ENCODE measurements around the gene NDRG3. TPM values are rescaled to one million over a fixed set of nuclear protein-coding genes. Genes with fewer than 3 reads are reported as not detected.
"Not testable (repeated sequence)": the region's sequence is repeated elsewhere in the genome, so short reads cannot be mapped to it uniquely, and the experiment has no call there.

Gene NDRG3
- total and polyA plus RNA-seq, 4 donors: 46.3 to 96.2 (median 85.0) TPM

DNA sequence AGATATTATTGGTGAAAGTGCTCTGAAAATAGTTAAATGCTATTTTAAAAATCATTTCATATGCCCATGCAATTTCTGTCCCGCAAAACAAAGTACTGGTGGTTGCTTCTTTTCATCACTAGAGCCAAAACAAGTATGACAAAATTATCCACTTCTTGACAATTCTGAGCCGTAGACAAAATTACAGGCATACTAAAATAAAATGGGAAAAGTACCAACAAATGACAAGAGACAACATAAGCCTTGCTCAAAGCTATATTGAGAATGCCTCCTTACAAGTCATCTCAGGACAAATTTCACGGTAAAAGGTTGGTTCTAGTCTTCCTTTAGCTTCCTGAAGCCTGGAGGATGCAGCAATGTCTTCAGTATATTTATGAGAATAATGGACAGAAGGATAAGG lies 28.9 kb downstream of the NDRG3 start:
- Histone ChIP-seq H3K27me3 (ENCODE audit: control insufficient read depth, insufficient read depth, low read length) (no peaks in the 10 kb centered on the region), H3K4me1 (ENCODE audit: control insufficient read depth, insufficient read depth, low read length) (no peaks in the 10 kb centered on the region), H3K36me3 (ENCODE audit: control insufficient read depth, insufficient read depth, low read length) (peaks cover 21% of the 10 kb centered on the region), H3K9me3 (ENCODE audit: control insufficient read depth, insufficient read depth, low read length) (no peaks in the 10 kb centered on the region), H3K27ac (ENCODE audit: low read depth, low read length) (no peak overlapping the region), H3K4me3 (ENCODE audit: low read depth, low read length) (no peak overlapping the region)
- DNase-seq (ENCODE audit: low read depth in 4 of 6, low spot score in 6 of 6): peak in 1 of 6 donors; percentile 51
- WGBS (ENCODE audit: insufficient coverage): no CpG with 5 or more reads among the region's 3 CpGs

DNA sequence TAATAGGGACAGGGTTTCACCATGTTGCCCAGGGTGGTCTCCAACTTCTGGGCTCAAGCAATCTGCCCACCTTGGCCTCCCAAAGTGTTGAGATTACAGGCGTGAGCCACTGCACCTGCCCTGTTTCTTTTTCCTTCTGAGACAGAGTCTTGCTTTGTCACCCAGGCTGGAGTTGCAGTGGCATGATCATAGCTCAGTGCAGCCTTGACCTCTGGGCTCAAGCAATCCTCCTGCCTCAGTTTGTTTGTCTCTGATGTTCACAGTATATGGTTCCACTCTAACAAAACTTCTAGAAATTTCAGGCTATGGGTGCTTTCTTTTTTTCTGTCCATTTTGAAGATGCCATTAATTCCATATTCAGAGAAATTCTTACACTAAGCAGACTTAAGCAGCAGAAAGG lies 33.1 kb downstream of the NDRG3 start:
- no peaks in the 10 kb centered on the region for H3K9me3 ChIP-seq (ENCODE audit: control insufficient read depth, insufficient read depth, low read length)
- H3K27me3 ChIP-seq (ENCODE audit: control insufficient read depth, insufficient read depth, low read length): no peaks in the 10 kb centered on the region
- H3K4me1 ChIP-seq (ENCODE audit: control insufficient read depth, insufficient read depth, low read length): no peaks in the 10 kb centered on the region
- H3K27ac ChIP-seq (ENCODE audit: low read depth, low read length): no peak overlapping the region
- WGBS (ENCODE audit: insufficient coverage): 100% methylated on average over 1 of the region's 1 CpG
- H3K4me3 ChIP-seq (ENCODE audit: low read depth, low read length): no peak overlapping the region
- H3K36me3 ChIP-seq (ENCODE audit: control insufficient read depth, insufficient read depth, low read length): peaks cover 2% of the 10 kb centered on the region
- no peak for DNase-seq (ENCODE audit: low read depth in 4 of 6, low spot score in 6 of 6)

DNA sequence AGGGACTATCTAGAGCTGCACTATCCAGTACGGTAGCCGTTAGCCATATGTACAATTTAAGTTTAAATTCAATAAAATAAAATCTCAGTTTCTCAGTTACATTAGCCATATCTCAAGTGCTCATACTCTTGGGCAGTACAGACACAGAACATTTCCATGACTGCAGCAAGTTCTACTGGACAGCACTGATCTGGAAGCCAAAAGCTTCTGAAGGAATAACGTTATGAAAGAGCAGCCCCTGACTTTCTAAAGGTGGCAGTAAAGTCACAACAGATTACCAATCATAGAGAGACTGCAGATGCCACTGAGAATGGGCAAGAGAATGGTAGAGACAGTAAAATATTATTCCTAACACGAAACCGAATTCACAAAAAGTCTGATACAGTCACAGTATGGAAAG lies 36.8 kb downstream of the NDRG3 start:
- no peaks in the 10 kb centered on the region for H3K9me3 ChIP-seq (ENCODE audit: control insufficient read depth, insufficient read depth, low read length)
- no peak overlapping the region for H3K4me3 ChIP-seq (ENCODE audit: low read depth, low read length)
- no peaks in the 10 kb centered on the region for H3K27me3 ChIP-seq (ENCODE audit: control insufficient read depth, insufficient read depth, low read length)
- no peaks in the 10 kb centered on the region for H3K4me1 ChIP-seq (ENCODE audit: control insufficient read depth, insufficient read depth, low read length)
- no CpG with 5 or more reads among the region's 5 CpGs for WGBS (ENCODE audit: insufficient coverage)
- peaks cover 2% of the 10 kb centered on the region for H3K36me3 ChIP-seq (ENCODE audit: control insufficient read depth, insufficient read depth, low read length)
- DNase-seq (ENCODE audit: low read depth in 4 of 6, low spot score in 6 of 6): peak in 1 of 6 donors; percentile 12
- H3K27ac ChIP-seq (ENCODE audit: low read depth, low read length): no peak overlapping the region

DNA sequence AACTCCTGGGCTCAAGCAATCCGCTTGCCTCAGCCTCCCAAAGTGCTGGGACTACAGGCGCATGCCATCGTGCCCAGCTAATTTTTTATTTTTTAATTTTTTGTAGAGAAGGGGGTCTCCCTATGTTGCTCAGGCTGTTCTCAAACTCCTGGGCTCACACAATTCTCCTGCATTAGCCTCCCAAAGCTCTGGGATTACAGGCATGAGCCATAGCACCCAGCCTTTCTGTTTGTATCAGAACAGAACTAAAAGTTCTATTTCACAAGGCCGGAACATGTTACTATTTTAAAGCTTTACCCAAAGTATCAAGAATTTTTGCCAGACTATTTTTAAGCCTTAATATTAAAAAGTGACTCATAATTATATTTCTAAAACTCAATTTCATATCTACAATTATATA lies 42.4 kb downstream of the NDRG3 start:
- Histone ChIP-seq H3K4me3 (ENCODE audit: low read depth, low read length) (no peak overlapping the region), H3K36me3 (ENCODE audit: control insufficient read depth, insufficient read depth, low read length) (peaks cover 2% of the 10 kb centered on the region), H3K9me3 (ENCODE audit: control insufficient read depth, insufficient read depth, low read length) (no peaks in the 10 kb centered on the region), H3K27me3 (ENCODE audit: control insufficient read depth, insufficient read depth, low read length) (no peaks in the 10 kb centered on the region), H3K4me1 (ENCODE audit: control insufficient read depth, insufficient read depth, low read length) (no peaks in the 10 kb centered on the region), H3K27ac (ENCODE audit: low read depth, low read length) (no peak overlapping the region)
- WGBS (ENCODE audit: insufficient coverage): no CpG with 5 or more reads among the region's 4 CpGs
- no peak for DNase-seq (ENCODE audit: low read depth in 4 of 6, low spot score in 6 of 6)

DNA sequence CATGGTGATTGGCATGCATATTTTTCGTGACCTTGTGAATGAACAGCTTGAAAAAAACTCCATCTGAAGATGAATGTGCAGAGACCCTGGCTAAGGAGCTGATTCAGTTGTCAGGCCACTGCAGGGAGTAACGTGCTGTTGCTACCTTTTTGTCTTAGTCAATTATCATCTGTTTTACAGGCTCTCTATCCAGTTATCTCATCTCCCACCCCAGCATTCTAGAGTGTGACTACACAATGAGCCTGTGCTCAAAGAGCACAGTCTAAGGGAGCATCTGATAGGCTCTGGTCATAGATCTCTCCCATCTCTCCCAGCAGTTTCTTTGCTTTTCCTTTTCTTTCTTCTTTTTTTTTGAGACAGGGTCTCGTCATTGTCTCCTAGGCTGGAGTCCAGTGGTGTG lies 45.5 kb downstream of the NDRG3 start:
- DNase-seq (ENCODE audit: low read depth in 4 of 6, low spot score in 6 of 6): no peak
- Histone ChIP-seq H3K4me1 (ENCODE audit: control insufficient read depth, insufficient read depth, low read length) (no peaks in the 10 kb centered on the region), H3K36me3 (ENCODE audit: control insufficient read depth, insufficient read depth, low read length) (peaks cover 2% of the 10 kb centered on the region), H3K4me3 (ENCODE audit: low read depth, low read length) (no peak overlapping the region), H3K27ac (ENCODE audit: low read depth, low read length) (no peak overlapping the region), H3K27me3 (ENCODE audit: control insufficient read depth, insufficient read depth, low read length) (no peaks in the 10 kb centered on the region), H3K9me3 (ENCODE audit: control insufficient read depth, insufficient read depth, low read length) (no peaks in the 10 kb centered on the region)
- 53% methylated on average over 2 of the region's 3 CpGs for WGBS (ENCODE audit: insufficient coverage)

DNA sequence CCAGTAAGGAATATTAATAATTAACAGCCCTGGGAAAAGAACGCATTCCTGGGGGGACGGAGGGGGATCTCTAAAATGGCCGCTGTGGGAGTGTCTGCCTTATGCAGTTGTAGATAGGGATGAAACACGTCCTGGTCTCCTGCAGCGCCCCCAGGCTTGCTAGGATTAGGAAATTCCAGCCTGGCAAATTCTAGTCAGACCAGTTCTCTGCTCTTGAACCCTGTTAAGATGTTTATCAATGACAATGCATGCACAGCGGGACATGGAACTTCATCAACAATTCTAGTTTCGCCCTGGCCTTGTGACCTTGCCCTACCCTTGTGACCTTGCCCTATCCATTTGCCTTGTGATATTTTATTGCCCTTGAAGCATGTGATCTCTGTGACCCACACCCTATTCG lies 50.4 kb downstream of the NDRG3 start:
- not testable (repeated sequence) for DNase-seq (ENCODE audit: low read depth in 4 of 6, low spot score in 6 of 6); H3K27ac ChIP-seq (ENCODE audit: low read depth, low read length); H3K27me3 ChIP-seq (ENCODE audit: control insufficient read depth, insufficient read depth, low read length); H3K36me3 ChIP-seq (ENCODE audit: control insufficient read depth, insufficient read depth, low read length); H3K9me3 ChIP-seq (ENCODE audit: control insufficient read depth, insufficient read depth, low read length); H3K4me1 ChIP-seq (ENCODE audit: control insufficient read depth, insufficient read depth, low read length); H3K4me3 ChIP-seq (ENCODE audit: low read depth, low read length)
- WGBS (ENCODE audit: insufficient coverage): 88% methylated on average over 8 of the region's 8 CpGs

DNA sequence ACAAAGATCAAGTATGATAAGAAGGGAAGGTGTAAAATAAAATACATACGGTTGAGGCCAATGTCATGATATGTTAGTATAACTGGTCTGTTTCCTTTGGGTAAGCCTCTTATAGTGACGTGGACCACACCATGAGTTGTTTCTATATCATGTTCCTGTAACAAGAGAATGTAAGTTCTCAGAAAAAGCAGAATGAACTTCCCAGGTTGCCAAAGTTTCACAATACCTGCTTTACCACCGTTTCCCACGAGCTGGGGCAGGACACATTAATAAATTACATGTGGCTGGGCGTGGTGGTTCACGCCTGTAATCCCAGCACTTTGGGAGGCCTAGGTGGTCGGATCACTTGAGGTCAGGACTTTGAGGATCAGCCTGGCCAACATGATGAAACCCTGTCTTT lies 57.3 kb downstream of the NDRG3 start:
- H3K4me3 ChIP-seq (ENCODE audit: low read depth, low read length): no peak overlapping the region
- H3K9me3 ChIP-seq (ENCODE audit: control insufficient read depth, insufficient read depth, low read length): no peaks in the 10 kb centered on the region
- H3K36me3 ChIP-seq (ENCODE audit: control insufficient read depth, insufficient read depth, low read length): peaks cover 15% of the 10 kb centered on the region
- H3K27ac ChIP-seq (ENCODE audit: low read depth, low read length): no peak overlapping the region
- no peak for DNase-seq (ENCODE audit: low read depth in 4 of 6, low spot score in 6 of 6)
- no peaks in the 10 kb centered on the region for H3K4me1 ChIP-seq (ENCODE audit: control insufficient read depth, insufficient read depth, low read length)
- whole genome bisulfite sequencing (ENCODE audit: insufficient coverage): 97% methylated on average over 5 of the region's 7 CpGs
- H3K27me3 ChIP-seq (ENCODE audit: control insufficient read depth, insufficient read depth, low read length): no peaks in the 10 kb centered on the region

DNA sequence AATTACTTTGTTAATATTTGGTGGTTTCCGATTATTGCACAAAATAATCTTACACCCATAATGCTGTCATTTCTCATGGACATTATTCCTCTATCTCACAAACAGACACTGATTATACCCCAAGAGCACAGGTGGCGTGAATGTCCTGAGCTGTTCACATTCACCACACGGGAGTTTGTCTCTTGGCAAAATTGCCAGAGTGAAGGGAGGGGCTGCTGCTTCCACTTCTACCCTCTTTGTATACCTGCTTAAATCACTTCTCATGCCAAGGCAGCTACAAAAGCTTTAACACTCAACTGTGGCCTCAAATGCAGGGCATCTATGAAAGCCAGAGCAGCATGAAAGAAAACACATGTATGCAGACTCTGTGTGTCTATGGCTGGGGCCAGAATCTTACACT lies 58.0 kb downstream of the NDRG3 start:
- Histone ChIP-seq H3K36me3 (ENCODE audit: control insufficient read depth, insufficient read depth, low read length) (peaks cover 20% of the 10 kb centered on the region), H3K4me3 (ENCODE audit: low read depth, low read length) (no peak overlapping the region), H3K27ac (ENCODE audit: low read depth, low read length) (no peak overlapping the region), H3K4me1 (ENCODE audit: control insufficient read depth, insufficient read depth, low read length) (no peaks in the 10 kb centered on the region), H3K9me3 (ENCODE audit: control insufficient read depth, insufficient read depth, low read length) (no peaks in the 10 kb centered on the region), H3K27me3 (ENCODE audit: control insufficient read depth, insufficient read depth, low read length) (no peaks in the 10 kb centered on the region)
- 18% methylated on average over 2 of the region's 3 CpGs for WGBS (ENCODE audit: insufficient coverage)
- no peak for DNase-seq (ENCODE audit: low read depth in 4 of 6, low spot score in 6 of 6)

DNA sequence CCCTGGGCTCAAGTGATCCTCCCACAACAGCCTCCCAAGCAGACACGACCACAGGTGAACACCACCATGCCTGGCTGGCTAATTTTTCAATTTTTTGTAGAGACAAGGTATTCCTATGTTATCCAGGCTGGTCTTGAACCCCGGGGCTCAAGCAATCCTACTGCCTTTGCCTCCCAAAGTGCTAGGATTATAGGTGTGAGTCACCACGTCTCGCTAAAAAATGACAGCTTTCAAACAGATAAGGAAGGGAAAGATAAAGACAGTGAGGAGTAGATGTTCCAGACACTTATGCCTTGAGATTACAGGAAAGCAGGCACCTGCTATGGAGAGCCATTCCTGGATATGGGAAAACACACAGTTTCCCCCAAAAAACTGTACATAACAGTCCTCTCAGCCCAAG lies 58.9 kb downstream of the NDRG3 start:
- Histone ChIP-seq H3K36me3 (ENCODE audit: control insufficient read depth, insufficient read depth, low read length) (peaks cover 22% of the 10 kb centered on the region), H3K27me3 (ENCODE audit: control insufficient read depth, insufficient read depth, low read length) (no peaks in the 10 kb centered on the region), H3K9me3 (ENCODE audit: control insufficient read depth, insufficient read depth, low read length) (no peaks in the 10 kb centered on the region), H3K27ac (ENCODE audit: low read depth, low read length) (no peak overlapping the region), H3K4me3 (ENCODE audit: low read depth, low read length) (no peak overlapping the region), H3K4me1 (ENCODE audit: control insufficient read depth, insufficient read depth, low read length) (no peaks in the 10 kb centered on the region)
- WGBS (ENCODE audit: insufficient coverage): 100% methylated on average over 3 of the region's 4 CpGs
- DNase-seq (ENCODE audit: low read depth in 4 of 6, low spot score in 6 of 6): no peak

DNA sequence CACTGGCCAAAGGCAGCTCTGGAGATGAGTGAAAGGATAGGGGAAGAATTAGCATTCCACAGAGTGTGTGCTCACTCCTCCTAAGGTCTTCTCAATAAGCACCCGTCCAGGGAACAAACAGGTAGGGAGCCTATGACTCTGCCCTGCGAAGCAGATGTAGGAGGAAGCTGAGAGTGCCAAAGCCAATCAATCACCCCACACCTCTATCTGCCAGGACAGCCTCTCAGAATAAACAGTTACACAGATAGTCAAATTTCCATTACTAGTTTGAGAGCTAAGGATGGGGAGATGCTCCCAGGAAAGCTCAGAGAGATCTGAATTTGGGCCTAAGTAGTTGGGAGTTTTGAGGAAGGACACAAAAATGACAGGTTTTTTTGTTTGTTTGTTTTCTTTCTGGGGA lies 59.4 kb downstream of the NDRG3 start:
- H3K27ac ChIP-seq (ENCODE audit: low read depth, low read length): no peak overlapping the region
- WGBS (ENCODE audit: insufficient coverage): no CpG with 5 or more reads among the region's 2 CpGs
- no peaks in the 10 kb centered on the region for H3K4me1 ChIP-seq (ENCODE audit: control insufficient read depth, insufficient read depth, low read length)
- DNase-seq (ENCODE audit: low read depth in 4 of 6, low spot score in 6 of 6): no peak
- no peaks in the 10 kb centered on the region for H3K9me3 ChIP-seq (ENCODE audit: control insufficient read depth, insufficient read depth, low read length)
- no peak overlapping the region for H3K4me3 ChIP-seq (ENCODE audit: low read depth, low read length)
- peaks cover 24% of the 10 kb centered on the region for H3K36me3 ChIP-seq (ENCODE audit: control insufficient read depth, insufficient read depth, low read length)
- H3K27me3 ChIP-seq (ENCODE audit: control insufficient read depth, insufficient read depth, low read length): no peaks in the 10 kb centered on the region

All from spinal cord (tissue), 10 donors.